Measurements from ENCODE around the gene PLXNA2. TPM values are rescaled to one million over a fixed set of nuclear protein-coding genes. Genes with fewer than 3 reads are reported as not detected.
A peak's percentile ranks its signal among the peaks of the same experiment; 100 is the strongest.

The PLXNA2 gene
- total RNA-seq, 6 experiments from 2014 or later, result 20.9 to 29.9 (median 28.1) TPM

DNA sequence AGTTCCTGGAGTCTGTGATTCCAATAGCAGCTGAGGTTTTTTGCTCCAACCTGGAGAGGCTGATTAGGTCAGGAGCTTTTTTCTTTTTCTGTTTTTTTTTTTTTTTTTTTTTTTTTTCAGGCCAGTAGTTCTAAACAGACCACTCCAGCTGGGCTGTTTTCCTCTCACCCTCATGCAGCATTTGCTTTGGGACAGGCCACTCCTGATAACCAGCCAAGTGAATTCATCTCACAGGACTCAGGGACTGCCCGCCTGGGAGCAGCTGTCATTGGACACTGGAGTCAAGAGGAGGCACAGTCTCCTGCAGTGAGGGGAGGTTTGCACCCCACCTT lies 22.9 kb downstream of the PLXNA2 start:
- peak overlapping the region; percentile 85; the same call in 1 of the 2 replicates for H3K4me3 Mint-ChIP-seq
- H3K4me1 Mint-ChIP-seq (ENCODE audit: low read depth), result peaks cover 68% of the 10 kb centered on the region

DNA sequence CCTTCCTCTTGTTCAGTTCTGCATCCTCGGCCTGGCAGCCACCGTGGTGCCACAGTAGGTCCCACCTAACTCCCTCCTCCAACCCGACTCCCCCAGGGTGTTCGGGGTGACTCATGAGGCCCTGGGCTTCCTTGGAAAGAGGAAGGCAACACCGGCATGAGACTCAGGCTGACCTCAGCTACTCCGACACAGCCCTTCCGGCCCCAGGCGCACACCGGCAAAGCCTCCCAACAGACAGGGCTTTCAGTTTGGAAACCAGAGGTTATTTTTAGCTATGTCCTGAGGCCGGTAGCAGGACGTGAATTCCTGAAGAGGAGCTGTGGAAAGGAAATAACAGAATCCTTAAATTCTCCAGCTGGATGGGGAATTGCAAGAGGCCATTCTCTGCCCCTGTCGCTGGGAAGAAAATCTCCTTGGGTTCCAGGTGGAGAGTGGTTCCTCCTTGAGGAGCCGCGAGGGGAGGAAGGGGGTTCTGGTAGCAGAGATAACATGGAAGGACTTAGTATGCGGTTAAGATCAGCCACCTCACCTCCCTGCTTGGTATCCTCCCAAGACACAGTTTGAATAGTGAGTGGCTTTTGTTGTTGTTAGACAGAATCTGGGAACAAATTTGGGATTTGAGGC lies 24.4 kb downstream of the PLXNA2 start:
- no peak for TF ChIP-seq CTCF (IDR thresholded peaks at IDR 0.05)
- peaks cover 29% of the 10 kb centered on the region for H3K36me3 Mint-ChIP-seq (ENCODE audit: low read depth)
- H3K4me1 Mint-ChIP-seq (ENCODE audit: low read depth), result peaks cover 64% of the 10 kb centered on the region
- no peaks in the 10 kb centered on the region; the same call in 1 of the 2 replicates for H3K27me3 Mint-ChIP-seq (ENCODE audit: insufficient read depth)
- peak overlapping the region; percentile 98 for H3K27ac Mint-ChIP-seq
- 0 out of 2 replicates have a peak, but pooled peaks cover 4% of the 10 kb centered on the region for H3K9me3 Mint-ChIP-seq
- H3K4me3 Mint-ChIP-seq, result peak overlapping the region; percentile 85
- DNase-seq, result peak; percentile 84

More for the DNA sequence above, 22.9 kb downstream of the PLXNA2 start:
- Mint-ChIP-seq H3K27ac (peak overlapping the region; percentile 98), H3K9me3 (0 out of 2 replicates have a peak, but pooled peaks cover 3% of the 10 kb centered on the region), H3K36me3 (ENCODE audit: low read depth) (peaks cover 15% of the 10 kb centered on the region), H3K27me3 (ENCODE audit: insufficient read depth) (no peaks in the 10 kb centered on the region; the same call in 1 of the 2 replicates)
- TF ChIP-seq CTCF (IDR thresholded peaks at IDR 0.05), result no peak
- DNase-seq, result no peak

DNA sequence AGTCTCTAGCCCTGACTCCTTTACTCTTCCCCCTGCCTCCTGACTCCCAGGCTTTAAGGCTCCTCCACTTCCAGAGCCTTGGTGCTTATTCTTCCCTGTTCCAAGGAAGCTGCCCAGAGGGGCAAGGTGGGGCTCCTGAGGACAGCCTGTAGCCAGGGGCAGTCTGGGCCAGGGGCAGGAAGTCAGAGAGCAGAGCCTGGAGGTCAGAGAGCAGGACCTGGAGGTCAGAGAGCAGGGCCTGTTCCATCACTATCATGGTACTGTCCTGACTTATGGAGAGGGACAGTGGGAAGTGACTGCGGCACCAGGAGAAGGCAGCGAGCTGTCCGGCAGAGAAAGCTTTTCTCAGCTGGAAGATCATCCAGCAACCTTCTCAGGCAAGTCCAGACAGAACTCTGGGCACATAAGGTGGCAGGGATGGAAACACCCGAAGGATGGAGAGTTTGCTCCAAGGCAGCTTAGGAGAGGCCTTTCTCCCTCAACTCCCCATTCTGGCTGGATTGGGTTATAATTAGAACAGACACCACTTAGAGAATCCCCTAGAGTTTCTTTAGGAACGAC lies 25.0 kb downstream of the PLXNA2 start:
- H3K36me3 Mint-ChIP-seq (ENCODE audit: low read depth), result peaks cover 34% of the 10 kb centered on the region
- H3K9me3 Mint-ChIP-seq, result 0 out of 2 replicates have a peak, but pooled peaks cover 4% of the 10 kb centered on the region
- peak overlapping the region; percentile 98 for H3K27ac Mint-ChIP-seq
- DNase-seq, result no peak
- peak overlapping the region; percentile 85 for H3K4me3 Mint-ChIP-seq
- no peak for TF ChIP-seq CTCF (IDR thresholded peaks at IDR 0.05)
- H3K27me3 Mint-ChIP-seq (ENCODE audit: insufficient read depth), result no peaks in the 10 kb centered on the region; the same call in 1 of the 2 replicates
- peaks cover 64% of the 10 kb centered on the region for H3K4me1 Mint-ChIP-seq (ENCODE audit: low read depth)

GRCh38 chr1:208218237-208219097 lies 25.7 kb downstream of the PLXNA2 start:
- DNase-seq, result no peak
- peak overlapping the region; percentile 98 for H3K27ac Mint-ChIP-seq
- H3K9me3 Mint-ChIP-seq, result 0 out of 2 replicates have a peak, but pooled peaks cover 4% of the 10 kb centered on the region
- H3K27me3 Mint-ChIP-seq (ENCODE audit: insufficient read depth), result no peaks in the 10 kb centered on the region; the same call in 1 of the 2 replicates
- no peak for TF ChIP-seq CTCF (IDR thresholded peaks at IDR 0.05)
- H3K4me1 Mint-ChIP-seq (ENCODE audit: low read depth), result peaks cover 57% of the 10 kb centered on the region
- H3K4me3 Mint-ChIP-seq, result no peak overlapping the region
- H3K36me3 Mint-ChIP-seq (ENCODE audit: low read depth), result peaks cover 34% of the 10 kb centered on the region

GRCh38 chr1:208217781-208218180 lies 26.4 kb downstream of the PLXNA2 start:
- Mint-ChIP-seq H3K9me3 (0 out of 2 replicates have a peak, but pooled peaks cover 4% of the 10 kb centered on the region), H3K4me1 (ENCODE audit: low read depth) (peaks cover 50% of the 10 kb centered on the region), H3K4me3 (no peak overlapping the region), H3K27me3 (ENCODE audit: insufficient read depth) (no peaks in the 10 kb centered on the region; the same call in 1 of the 2 replicates), H3K36me3 (ENCODE audit: low read depth) (peaks cover 34% of the 10 kb centered on the region), H3K27ac (peak overlapping the region; percentile 98; the same call in 1 of the 2 replicates)
- no peak for DNase-seq
- no peak for TF ChIP-seq CTCF (IDR thresholded peaks at IDR 0.05)
